Lower lobe of right lung (tissue), 2 donors: Measurements from ENCODE around the gene TPCN1. TPM values are rescaled to one million over a fixed set of nuclear protein-coding genes. Genes with fewer than 3 reads are reported as not detected.

ENCODE experiments used
- ATAC-seq, 2 donors: fragments of 200-7000 bp; cut with Tn5 transposase; one replicate each; pipeline ENCODE4 v1.9.1; 2020 to 2022; ENCODE audit warnings: mild to moderate bottlenecking in 2 of 2, moderate library complexity in 2 of 2
- DNase-seq: peaks from one replicate; pipeline ENCODE4 v3.0.0-alpha.2; 2020
- H3K27ac ChIP-seq: fragments of 200-600 bp; one replicate; pipeline ENCODE4 v1.8.0; 2022
- H3K27me3 ChIP-seq: fragments of 200-600 bp; one replicate; pipeline ENCODE4 v1.8.0; 2022; ENCODE audit warnings: low read depth
- H3K36me3 ChIP-seq: fragments of 200-600 bp; one replicate; pipeline ENCODE4 v1.8.0; 2022; ENCODE audit warnings: mild to moderate bottlenecking
- H3K4me1 ChIP-seq: fragments of 200-600 bp; one replicate; pipeline ENCODE4 v1.8.0; 2022
- H3K4me3 ChIP-seq: fragments of 200-600 bp; one replicate; pipeline ENCODE4 v1.8.0; 2022; ENCODE audit warnings: mild to moderate bottlenecking
- H3K9me3 ChIP-seq: fragments of 200-600 bp; one replicate; pipeline ENCODE4 v1.8.0; 2022
- CTCF ChIP-seq: fragments of 200-600 bp; IDR thresholded peaks from one replicate; pipeline ENCODE4 v1.8.0; 2022; ENCODE audit warnings: antibody characterized with exemption, mild to moderate bottlenecking
- intact Hi-C: fragments of 100-400 bp; cut with DNase I; formaldehyde crosslinking; loops from one replicate; pipeline ENCODE4 v1.11.0; 2022
- total RNA-seq: library from RNA; stranded (reverse); fragmentation: NEBNext Ultra II Directional; extraction: Animal tissue kit (Norgen Biotek cat#: 25700); gene quantifications from one replicate; pipeline ENCODE4 v1.2.1, GENCODE V29; 2021
- donor health status: DM: no; HTN: yes; CAD: no; lungs with severe emphysema.

TPCN1 gene
- total RNA-seq, 1 donor from 2014 or later = 68.1 TPM

GRCh38 chr12:113190761-113191160, 30.5 kb upstream of the TPCN1 start:
- DNase-seq (no peak), ATAC-seq (no peak)
- no peak for TF ChIP-seq CTCF
- Histone ChIP-seq H3K36me3 (peaks cover 21% of the 10 kb centered on the region), H3K9me3 (no peaks in the 10 kb centered on the region), H3K27ac (no peak overlapping the region), H3K4me3 (no peak overlapping the region), H3K4me1 (peaks cover 17% of the 10 kb centered on the region), H3K27me3 (no peaks in the 10 kb centered on the region)
- intact Hi-C loops = no loop called here

- Histone ChIP-seq H3K4me3 (no peak overlapping the region), H3K4me1 (peaks cover 15% of the 10 kb centered on the region), H3K27me3 (no peaks in the 10 kb centered on the region), H3K9me3 (no peaks in the 10 kb centered on the region), H3K27ac (no peak overlapping the region), H3K36me3 (peaks cover 21% of the 10 kb centered on the region)
- DNase-seq (no peak), ATAC-seq (no peak)
- intact Hi-C loops = no loop called here
- TF ChIP-seq CTCF = no peak
Measured at GRCh38 chr12:113191227-113191626, 30.0 kb upstream of the TPCN1 start.

- intact Hi-C loops = no loop called here
- Histone ChIP-seq H3K27ac (no peak overlapping the region), H3K4me3 (no peak overlapping the region), H3K36me3 (peaks cover 21% of the 10 kb centered on the region), H3K27me3 (no peaks in the 10 kb centered on the region), H3K9me3 (no peaks in the 10 kb centered on the region), H3K4me1 (peaks cover 4% of the 10 kb centered on the region)
- ATAC-seq (no peak), DNase-seq (no peak)
- no peak for TF ChIP-seq CTCF
Measured at GRCh38 chr12:113194971-113195391, 26.3 kb upstream of the TPCN1 start.

- DNase-seq (no peak), ATAC-seq (no peak)
- Histone ChIP-seq H3K27ac (no peak overlapping the region), H3K4me1 (peaks cover 4% of the 10 kb centered on the region), H3K4me3 (no peak overlapping the region), H3K27me3 (no peaks in the 10 kb centered on the region), H3K36me3 (peaks cover 21% of the 10 kb centered on the region), H3K9me3 (no peaks in the 10 kb centered on the region)
- TF ChIP-seq CTCF = no peak
- intact Hi-C loops = no loop called here
Measured at GRCh38 chr12:113195598-113195997, 25.7 kb upstream of the TPCN1 start.

- intact Hi-C loops = no loop called here
- Histone ChIP-seq H3K36me3 (peaks cover 12% of the 10 kb centered on the region), H3K4me3 (no peak overlapping the region), H3K27ac (no peak overlapping the region), H3K27me3 (no peaks in the 10 kb centered on the region), H3K4me1 (peaks cover 4% of the 10 kb centered on the region), H3K9me3 (no peaks in the 10 kb centered on the region)
- DNase-seq (no peak), ATAC-seq (no peak)
- no peak for TF ChIP-seq CTCF
Measured at GRCh38 chr12:113196582-113196981, 24.7 kb upstream of the TPCN1 start.

- peak; percentile 73 for TF ChIP-seq CTCF
- H3K27me3 ChIP-seq = no peaks in the 10 kb centered on the region
- intact Hi-C loops = no loop called here
- H3K9me3 ChIP-seq = no peaks in the 10 kb centered on the region
- ATAC-seq = peak; percentile 91 to 93
- peaks cover 4% of the 10 kb centered on the region for H3K4me1 ChIP-seq
- no peak overlapping the region for H3K4me3 ChIP-seq
- DNase-seq = no peak
- peaks cover 8% of the 10 kb centered on the region for H3K36me3 ChIP-seq
- H3K27ac ChIP-seq = no peak overlapping the region
Measured at GRCh38 chr12:113196990-113197389, 24.3 kb upstream of the TPCN1 start.
